Keratinocyte (primary cell): ENCODE measurements around the gene KIF1B.

Experiments
- CTCF ChIP-seq, 3 experiments: IDR thresholded peaks in 1 of 3; conservative IDR thresholded peaks in 1 of 3; optimal IDR thresholded peaks in 1 of 3; 2 replicates in 2 of 3; 3 replicates in 1 of 3; pipeline versions ENCODE3 to v1.5.1; 2011; ENCODE audit warnings: low read length in 3 of 3, mild to moderate bottlenecking in 3 of 3, moderate library complexity in 2 of 3, control low read depth in 1 of 3, inconsistent platforms in 1 of 3; ENCODE audit not compliant: insufficient read depth in 2 of 3; ENCODE audit errors: extremely low read depth in 1 of 3
- EZH2 ChIP-seq: IDR thresholded peaks from one replicate; pipeline ENCODE4 v1.6.1; 2012; ENCODE audit warnings: inconsistent platforms, mild to moderate bottlenecking, low read length, moderate library complexity

DNA sequence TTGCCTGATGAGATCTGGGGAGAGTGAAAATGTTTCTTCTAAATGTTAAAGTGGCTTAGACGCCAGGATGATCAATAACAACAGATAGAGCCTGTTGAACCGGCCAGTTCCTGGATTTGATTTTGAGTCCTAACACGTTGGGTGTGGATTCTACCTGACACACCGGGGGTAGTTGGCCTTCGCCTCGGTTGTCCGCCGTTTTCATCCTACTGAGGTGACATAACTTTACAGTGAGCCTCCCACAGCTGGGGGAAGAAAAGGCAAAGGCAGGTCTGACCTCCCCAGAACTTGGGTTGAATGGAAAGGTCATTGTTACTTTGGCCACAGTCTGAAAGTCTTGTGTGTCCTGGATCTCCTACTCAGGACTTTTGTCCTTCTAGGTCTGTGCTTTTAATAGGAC, 189.6 kb downstream of the KIF1B start:
- TF ChIP-seq CTCF (optimal IDR thresholded peaks at IDR 0.05 in 1 of 3, IDR thresholded peaks at IDR 0.05 in 1 of 3, conservative IDR thresholded peaks at IDR 0.05 in 1 of 3; ENCODE audit: extremely low read depth in 1 of 3, insufficient read depth in 2 of 3, low read length in 3 of 3) = no peak
- TF ChIP-seq EZH2 = no peak
